ENCODE results near the gene C7orf57.
A peak's percentile ranks its signal among the peaks of the same experiment; 100 is the strongest.

Gene C7orf57

DNA sequence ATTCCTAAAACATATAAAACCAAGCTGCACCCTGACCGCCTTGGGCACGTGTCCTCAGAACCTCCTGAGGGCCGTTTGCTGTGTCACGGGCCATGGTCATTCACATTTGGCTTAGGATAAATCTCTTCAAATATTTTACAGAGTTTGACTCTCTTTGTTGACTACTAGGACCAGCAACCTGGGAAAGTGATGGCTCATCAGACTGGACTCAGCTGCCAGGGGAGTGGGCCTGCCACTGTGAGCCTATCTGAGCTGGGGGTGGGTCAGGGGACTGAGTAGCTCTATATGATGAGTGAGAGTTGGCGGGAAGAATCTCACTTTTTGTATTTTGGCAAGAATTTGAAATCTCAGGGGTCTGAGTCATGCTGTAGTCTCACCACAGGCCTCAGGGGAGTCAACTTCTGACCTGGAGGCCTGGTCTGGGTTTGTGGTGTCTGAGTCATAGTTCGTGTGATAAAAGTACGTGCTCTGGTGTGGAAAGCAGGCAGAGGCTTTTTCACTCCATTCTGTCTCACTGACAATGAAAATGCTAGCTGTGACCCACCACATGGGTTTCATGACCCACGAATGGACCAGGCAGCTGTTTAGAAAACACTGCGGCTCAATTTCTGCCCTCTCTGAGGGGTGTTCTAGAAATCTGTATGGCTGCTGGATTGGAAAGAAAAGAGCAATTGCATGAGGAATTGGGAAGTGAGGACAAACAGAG, 49.5 kb downstream of the C7orf57 start:
- TF ChIP-seq GATA1 (IDR thresholded peaks at IDR 0.05; ENCODE audit: low read depth, low read length) (no peak), POLR2A (IDR thresholded peaks at IDR 0.05; ENCODE audit: low read length) (no peak)
- peak in 1 of 2 experiments; percentile 27 for DNase-seq

GRCh38 chr7:48085433-48085791, 50.1 kb downstream of the C7orf57 start:
- DNase-seq = no peak
- TF ChIP-seq GATA1 (IDR thresholded peaks at IDR 0.05; ENCODE audit: low read depth, low read length) (no peak), POLR2A (IDR thresholded peaks at IDR 0.05; ENCODE audit: low read length) (no peak)

DNA sequence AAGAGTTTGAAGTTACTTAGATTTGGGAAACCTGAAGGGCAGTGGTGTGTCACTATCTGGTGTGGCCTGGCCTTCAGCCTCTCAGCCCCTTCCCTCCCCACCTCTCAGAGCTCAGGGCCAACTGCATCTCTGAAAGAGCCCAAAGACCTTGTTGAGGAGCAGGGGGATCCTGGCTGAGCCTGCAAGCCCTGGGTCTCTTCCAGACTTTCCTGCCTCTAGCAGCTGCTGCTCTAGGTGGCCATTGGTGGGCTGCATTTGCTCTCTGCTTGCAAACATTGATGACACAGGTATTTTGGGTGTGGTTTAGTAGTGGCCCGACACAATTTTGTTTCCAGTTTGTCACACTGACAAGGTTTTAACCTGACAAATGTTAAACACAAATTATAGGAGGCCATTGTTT, 50.6 kb downstream of the C7orf57 start:
- DNase-seq = no peak
- TF ChIP-seq GATA1 (IDR thresholded peaks at IDR 0.05; ENCODE audit: low read depth, low read length) = no peak
- TF ChIP-seq POLR2A (IDR thresholded peaks at IDR 0.05; ENCODE audit: low read length) = no peak

DNA sequence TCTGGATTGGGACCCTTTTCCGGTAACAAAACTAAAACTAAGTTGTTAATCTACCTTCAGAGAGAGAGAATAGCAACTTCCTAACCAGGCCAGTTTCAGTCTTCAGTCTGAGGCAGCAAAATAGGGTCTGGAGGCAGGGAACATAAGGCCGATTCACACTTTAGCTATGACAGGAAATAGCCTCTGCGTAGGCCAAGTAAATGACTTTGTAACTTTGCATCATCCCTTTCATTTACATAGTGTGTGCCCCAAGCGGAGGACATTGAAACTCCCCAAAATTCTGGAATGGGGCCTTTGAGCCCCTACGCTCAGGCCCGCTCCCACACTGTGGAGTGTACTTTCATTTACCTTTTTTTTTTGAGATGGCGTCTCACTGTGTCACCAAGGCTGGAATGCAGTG, 52.0 kb downstream of the C7orf57 start:
- no peak for DNase-seq
- TF ChIP-seq POLR2A (IDR thresholded peaks at IDR 0.05; ENCODE audit: low read length) (no peak), GATA1 (IDR thresholded peaks at IDR 0.05; ENCODE audit: low read depth, low read length) (no peak)

- TF ChIP-seq POLR2A (IDR thresholded peaks at IDR 0.05; ENCODE audit: low read length) (no peak), GATA1 (IDR thresholded peaks at IDR 0.05; ENCODE audit: low read depth, low read length) (no peak)
- DNase-seq = peak in 1 of 2 experiments; percentile 26
Observed at GRCh38 chr7:48088559-48089045, 53.3 kb downstream of the C7orf57 start.

- peak; percentile 51 to 66 for DNase-seq
- TF ChIP-seq GATA1 (IDR thresholded peaks at IDR 0.05; ENCODE audit: low read depth, low read length) (no peak), POLR2A (IDR thresholded peaks at IDR 0.05; ENCODE audit: low read length) (no peak)
Observed at GRCh38 chr7:48089046-48090003, 54.0 kb downstream of the C7orf57 start, which contains the start of gene UPP1. Gene UPP1 (plus strand): TSS chr7:48089265. CDS start chr7:48094784, 5,519 bp downstream.

- no peak for DNase-seq
- no peak for TF ChIP-seq POLR2A (IDR thresholded peaks at IDR 0.05; ENCODE audit: low read length)
- no peak for TF ChIP-seq GATA1 (IDR thresholded peaks at IDR 0.05; ENCODE audit: low read depth, low read length)
Observed at GRCh38 chr7:48090095-48090805, 54.9 kb downstream of the C7orf57 start.

DNA sequence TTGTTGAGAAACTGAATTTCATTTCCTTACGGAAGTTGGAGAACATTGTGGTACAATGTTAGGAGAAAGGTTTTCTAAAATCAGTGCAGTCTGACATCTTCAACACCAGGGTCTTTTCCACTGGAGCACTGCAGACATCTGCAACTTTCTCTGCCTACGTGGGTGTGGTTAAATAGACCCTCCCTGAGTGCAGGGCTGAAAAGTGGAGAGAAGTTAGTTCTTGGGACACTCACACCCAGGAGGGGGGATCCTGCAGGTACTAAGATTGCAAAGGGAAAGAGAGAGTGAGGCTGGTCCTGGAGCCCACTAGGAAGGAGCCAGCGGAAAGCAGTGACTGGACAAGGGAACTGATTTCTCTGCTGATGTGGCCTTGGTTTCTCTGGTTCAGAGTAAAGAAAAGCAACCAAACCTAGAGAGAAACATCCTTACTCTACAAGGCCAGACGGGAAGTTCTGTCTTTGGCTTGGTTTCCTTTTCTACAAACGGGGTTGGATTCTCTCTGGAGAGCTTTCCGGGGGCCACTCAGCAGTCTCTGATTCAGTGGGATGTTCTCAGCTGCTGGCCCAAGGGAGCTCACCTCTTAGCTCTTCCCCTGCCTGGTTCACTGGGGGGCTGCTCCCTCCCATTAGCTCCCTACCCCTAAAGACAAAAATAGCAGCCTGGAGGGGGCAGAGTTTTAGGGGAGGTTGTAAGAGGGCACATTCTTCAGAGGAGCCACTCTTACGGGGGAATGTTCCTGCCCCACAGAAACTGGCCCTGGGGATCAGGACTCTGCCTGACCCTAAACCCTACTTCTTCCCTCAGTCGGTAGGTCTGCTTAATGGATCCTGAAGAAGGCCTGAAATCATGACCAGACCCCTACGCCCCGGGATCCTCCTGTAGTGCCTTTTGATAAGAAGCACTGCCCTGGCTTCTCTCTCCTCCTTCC, 56.4 kb downstream of the C7orf57 start:
- TF ChIP-seq GATA1 (IDR thresholded peaks at IDR 0.05; ENCODE audit: low read depth, low read length) (no peak), POLR2A (IDR thresholded peaks at IDR 0.05; ENCODE audit: low read length) (no peak)
- no peak for DNase-seq

DNA sequence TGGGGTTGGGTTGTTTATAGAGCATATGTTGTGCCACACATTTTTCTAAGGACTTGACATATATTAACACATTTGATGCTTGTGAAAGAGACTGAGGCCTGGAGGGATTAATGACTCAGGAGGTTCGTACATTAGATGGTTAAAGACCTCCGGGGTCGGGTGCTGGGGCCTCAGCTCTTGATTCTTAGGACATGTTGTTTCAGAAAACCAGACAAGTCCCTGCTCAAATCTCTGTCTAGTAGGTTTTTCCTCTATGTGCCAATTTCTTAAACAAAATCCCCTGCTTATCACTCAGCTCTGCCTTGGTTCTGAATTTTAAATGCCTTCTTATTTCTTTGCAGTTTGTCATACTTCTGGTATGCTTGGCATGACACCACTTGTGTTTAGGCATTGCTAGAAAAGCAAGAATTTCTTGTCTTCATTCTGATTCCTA, 59.5 kb downstream of the C7orf57 start:
- DNase-seq = no peak
- no peak for TF ChIP-seq GATA1 (IDR thresholded peaks at IDR 0.05; ENCODE audit: low read depth, low read length)
- no peak for TF ChIP-seq POLR2A (IDR thresholded peaks at IDR 0.05; ENCODE audit: low read length)

DNA sequence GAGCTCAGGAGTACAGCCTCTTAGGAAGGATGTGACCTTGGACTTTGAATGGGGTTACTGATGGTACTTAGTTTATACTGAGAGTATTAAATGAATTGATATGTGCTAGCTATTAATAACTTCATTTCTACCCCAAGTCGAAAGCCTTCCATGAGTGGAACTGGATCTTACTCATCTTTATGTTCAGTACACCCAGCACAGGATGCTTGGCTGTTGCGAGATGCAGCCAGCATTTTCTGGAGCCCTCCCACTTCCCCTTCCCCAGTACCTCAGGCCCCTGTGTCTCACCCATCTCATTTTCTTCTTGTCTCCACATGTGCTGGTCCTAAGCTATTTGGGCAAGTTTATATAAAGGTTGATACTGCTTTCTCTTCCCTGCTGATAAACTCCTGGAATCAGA, 60.9 kb downstream of the C7orf57 start:
- TF ChIP-seq GATA1 (IDR thresholded peaks at IDR 0.05; ENCODE audit: low read depth, low read length) (no peak), POLR2A (IDR thresholded peaks at IDR 0.05; ENCODE audit: low read length) (no peak)
- DNase-seq = no peak

DNA sequence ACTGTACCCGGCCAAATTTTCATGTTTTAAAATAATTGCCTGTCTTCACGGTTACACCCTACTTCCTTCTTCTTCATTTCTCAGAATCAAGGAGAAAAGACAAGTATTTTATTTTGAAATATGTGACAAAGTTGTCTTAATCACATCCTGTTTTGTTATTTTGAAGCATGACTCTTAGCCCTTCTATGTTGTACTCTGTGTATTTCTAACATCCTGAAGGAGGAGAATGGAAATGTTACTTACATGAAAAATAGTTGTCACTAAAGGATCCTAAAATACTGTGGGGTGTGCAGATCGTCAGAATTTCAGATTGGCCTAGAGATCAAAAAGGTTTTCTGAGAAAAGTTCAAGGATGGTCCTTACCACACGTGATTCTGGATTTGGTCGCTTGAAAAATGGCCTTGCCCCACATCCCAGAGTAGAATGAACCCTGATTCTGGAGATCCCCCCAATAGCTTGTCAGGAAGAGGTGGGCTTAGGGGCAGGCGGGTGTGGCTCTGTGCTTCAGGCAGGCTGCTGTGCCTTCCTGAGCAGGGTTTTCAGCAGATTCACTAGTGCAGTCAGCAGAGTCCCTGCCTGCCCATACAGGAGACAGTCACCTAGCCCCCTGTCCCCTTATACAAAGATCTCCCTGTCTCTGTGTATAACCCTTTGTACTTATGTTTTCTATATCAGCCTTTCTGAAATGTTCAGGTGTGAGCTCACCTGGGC, 62.3 kb downstream of the C7orf57 start:
- DNase-seq = no peak
- no peak for TF ChIP-seq GATA1 (IDR thresholded peaks at IDR 0.05; ENCODE audit: low read depth, low read length)
- TF ChIP-seq POLR2A (IDR thresholded peaks at IDR 0.05; ENCODE audit: low read length) = no peak

DNA sequence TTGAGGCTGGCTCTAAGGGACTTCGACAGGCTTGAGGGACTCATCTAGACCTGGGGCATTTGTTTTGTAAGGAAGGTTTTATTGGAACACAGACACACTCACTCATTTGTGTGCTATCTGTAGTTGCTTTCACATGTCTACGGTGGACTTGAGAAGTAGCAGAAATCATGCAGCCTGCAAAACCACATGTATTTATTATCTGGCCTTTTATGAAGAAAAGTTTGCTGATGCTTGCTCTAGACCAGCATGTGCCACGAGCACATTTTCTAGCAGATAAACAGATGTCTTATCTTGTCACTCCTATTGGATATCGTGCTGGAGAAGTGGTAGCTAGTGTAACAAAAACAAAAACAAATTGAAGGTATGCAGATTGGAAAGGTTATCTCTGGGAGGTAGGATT, 63.5 kb downstream of the C7orf57 start:
- DNase-seq = no peak
- TF ChIP-seq GATA1 (IDR thresholded peaks at IDR 0.05; ENCODE audit: low read depth, low read length) (no peak), POLR2A (IDR thresholded peaks at IDR 0.05; ENCODE audit: low read length) (no peak)
